ENCODE measurements around the gene PCCA.

- TF ChIP-seq POLR2A (IDR thresholded peaks at IDR 0.05) = no peak
- TF ChIP-seq EP300 (IDR thresholded peaks at IDR 0.05) = no peak
- TF ChIP-seq, protein P1, sequence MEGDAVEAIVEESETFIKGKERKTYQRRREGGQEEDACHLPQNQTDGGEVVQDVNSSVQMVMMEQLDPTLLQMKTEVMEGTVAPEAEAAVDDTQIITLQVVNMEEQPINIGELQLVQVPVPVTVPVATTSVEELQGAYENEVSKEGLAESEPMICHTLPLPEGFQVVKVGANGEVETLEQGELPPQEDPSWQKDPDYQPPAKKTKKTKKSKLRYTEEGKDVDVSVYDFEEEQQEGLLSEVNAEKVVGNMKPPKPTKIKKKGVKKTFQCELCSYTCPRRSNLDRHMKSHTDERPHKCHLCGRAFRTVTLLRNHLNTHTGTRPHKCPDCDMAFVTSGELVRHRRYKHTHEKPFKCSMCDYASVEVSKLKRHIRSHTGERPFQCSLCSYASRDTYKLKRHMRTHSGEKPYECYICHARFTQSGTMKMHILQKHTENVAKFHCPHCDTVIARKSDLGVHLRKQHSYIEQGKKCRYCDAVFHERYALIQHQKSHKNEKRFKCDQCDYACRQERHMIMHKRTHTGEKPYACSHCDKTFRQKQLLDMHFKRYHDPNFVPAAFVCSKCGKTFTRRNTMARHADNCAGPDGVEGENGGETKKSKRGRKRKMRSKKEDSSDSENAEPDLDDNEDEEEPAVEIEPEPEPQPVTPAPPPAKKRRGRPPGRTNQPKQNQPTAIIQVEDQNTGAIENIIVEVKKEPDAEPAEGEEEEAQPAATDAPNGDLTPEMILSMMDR (IDR thresholded peaks at IDR 0.05) = no peak
Measured at GRCh38 chr13:100458673-100459072, 369.8 kb downstream of the PCCA start.

All from tibial nerve (tissue), 4 donors.